PFSK-1 (cell line): ENCODE measurements around the gene P2RY6.

Experiments used
- FOXP2 ChIP-seq: optimal IDR thresholded peaks from 2 replicates; pipeline ENCODE3; 2011; ENCODE audit warnings: borderline replicate concordance, control low read depth, inconsistent platforms; ENCODE audit not compliant: insufficient read depth; ENCODE audit errors: extremely low read length, extremely low read depth
- POLR2AphosphoS5 ChIP-seq: IDR thresholded peaks from 2 replicates; pipeline ENCODE4 v1.6.1; 2012; ENCODE audit warnings: low read depth, mild to moderate bottlenecking, control low read depth, low read length, moderate library complexity
- REST ChIP-seq, 2 experiments: IDR thresholded peaks; 2 replicates each; pipeline versions ENCODE4 v1.6.1 to v1.8.0; 2011 to 2012; ENCODE audit warnings: low read depth in 2 of 2, low read length in 2 of 2, control low read depth in 1 of 2, inconsistent platforms in 1 of 2, mild to moderate bottlenecking in 1 of 2, moderate library complexity in 1 of 2; ENCODE audit not compliant: insufficient read depth in 1 of 2
- SIN3A ChIP-seq: IDR thresholded peaks from 2 replicates; pipeline ENCODE4 v1.6.1; 2012; ENCODE audit warnings: mild to moderate bottlenecking, low read length, moderate library complexity, borderline replicate concordance; ENCODE audit not compliant: insufficient read depth
- TAF1 ChIP-seq: IDR thresholded peaks from 2 replicates; pipeline ENCODE4 v1.6.1; 2012; ENCODE audit warnings: low read length, control low read depth, borderline replicate concordance; ENCODE audit not compliant: insufficient read depth

P2RY6 gene

GRCh38 chr11:73346186-73346935 lies 74.2 kb downstream of the P2RY6 start:
- TF ChIP-seq FOXP2 = no peak
- TF ChIP-seq POLR2AphosphoS5 = no peak

DNA sequence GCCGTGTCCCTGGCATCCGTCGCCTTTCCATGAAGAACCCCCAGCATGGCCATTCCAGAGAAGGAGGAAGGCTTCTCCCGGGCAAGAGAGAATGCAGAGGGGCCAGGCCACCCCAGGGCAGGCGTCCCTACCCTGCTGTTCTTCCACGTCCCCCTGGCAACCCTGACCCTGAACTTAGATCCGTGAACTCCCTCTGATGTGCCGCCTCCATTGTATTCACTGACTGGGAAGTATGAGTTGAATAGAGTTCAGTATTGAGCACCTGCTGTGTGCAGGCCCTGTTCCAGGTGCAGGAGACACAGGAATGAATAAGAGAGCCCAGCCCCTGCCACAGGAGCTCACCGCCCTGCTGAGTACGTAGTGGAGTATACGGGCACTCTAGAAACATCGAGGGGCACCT lies 74.9 kb downstream of the P2RY6 start:
- TF ChIP-seq POLR2AphosphoS5 (no peak), TAF1 (no peak), REST (IDR thresholded peaks at IDR 0.05; ENCODE audit: insufficient read depth in 1 of 2, low read depth in 2 of 2, low read length in 2 of 2) (no peak), SIN3A (no peak), FOXP2 (no peak)
